Activated CD4-positive, alpha-beta T cell treated with anti-CD3 and anti-CD28 coated beads, Interleukin-2, amount 10 ng/mL, durations not matched to agents 24 days and 14 days (primary cell): ENCODE measurements around the gene STRBP. TPM values are rescaled to one million over a fixed set of nuclear protein-coding genes. Genes with fewer than 3 reads are reported as not detected.

Experiments used
- DNase-seq: peaks from one replicate; pipeline ENCODE4 v3.0.0; 2022
- H3K27ac Mint-ChIP-seq: one replicate; pipeline ENCODE4 v1.8.0; 2022; ENCODE audit warnings: mild to moderate bottlenecking, mixed read lengths
- H3K27me3 Mint-ChIP-seq: one replicate; pipeline ENCODE4 v1.8.0; 2022; ENCODE audit warnings: mixed read lengths
- H3K36me3 Mint-ChIP-seq: one replicate; pipeline ENCODE4 v1.8.0; 2022; ENCODE audit warnings: low read depth, mild to moderate bottlenecking, mixed read lengths
- H3K4me1 Mint-ChIP-seq: one replicate; pipeline ENCODE4 v1.8.0; 2021; ENCODE audit warnings: mixed read lengths
- H3K4me3 Mint-ChIP-seq: one replicate; pipeline ENCODE4 v1.8.0; 2022; ENCODE audit warnings: mild to moderate bottlenecking, moderate library complexity, mixed read lengths
- H3K9me3 Mint-ChIP-seq: one replicate; pipeline ENCODE4 v1.8.0; 2021; ENCODE audit warnings: mixed read lengths
- intact Hi-C: fragments of 100-400 bp; cut with micrococcal nuclease; formaldehyde crosslinking; loops from one replicate; pipeline ENCODE4 v1.15.1; 2023
- total RNA-seq: library from RNA; stranded (reverse); gene quantifications from 2 replicates; pipeline ENCODE4 v1.2.3, GENCODE V29; 2022

The STRBP gene
- total RNA-seq, 1 donor from 2014 or later, result 25.8 TPM

DNA sequence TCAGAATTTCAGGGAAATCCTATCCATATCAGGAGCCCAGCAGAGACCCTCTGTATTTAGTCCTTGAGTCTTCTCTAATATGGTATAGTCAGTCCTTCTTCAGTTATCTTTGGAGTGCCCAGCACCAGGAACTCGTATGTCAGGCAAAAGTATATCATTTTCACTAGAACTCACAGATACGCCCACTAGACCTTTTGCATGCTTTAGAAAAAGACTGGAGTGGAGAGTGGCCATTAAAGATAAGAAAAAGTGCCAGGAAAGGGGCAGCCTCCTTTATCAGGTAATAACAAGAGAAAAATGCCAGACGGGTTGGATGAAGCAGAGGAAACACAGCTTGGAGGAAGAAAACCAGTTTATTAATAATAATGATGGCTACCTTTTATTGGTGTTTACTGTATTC lies 171.4 kb downstream of the STRBP start:
- DNase-seq, result no peak
- no peaks in the 10 kb centered on the region for H3K9me3 Mint-ChIP-seq
- no peak overlapping the region for H3K4me3 Mint-ChIP-seq
- H3K36me3 Mint-ChIP-seq, result peaks cover 41% of the 10 kb centered on the region
- H3K27ac Mint-ChIP-seq, result peak overlapping the region; percentile 48
- H3K27me3 Mint-ChIP-seq, result no peaks in the 10 kb centered on the region
- no peaks in the 10 kb centered on the region for H3K4me1 Mint-ChIP-seq
- intact Hi-C loops, result no loop called here

DNA sequence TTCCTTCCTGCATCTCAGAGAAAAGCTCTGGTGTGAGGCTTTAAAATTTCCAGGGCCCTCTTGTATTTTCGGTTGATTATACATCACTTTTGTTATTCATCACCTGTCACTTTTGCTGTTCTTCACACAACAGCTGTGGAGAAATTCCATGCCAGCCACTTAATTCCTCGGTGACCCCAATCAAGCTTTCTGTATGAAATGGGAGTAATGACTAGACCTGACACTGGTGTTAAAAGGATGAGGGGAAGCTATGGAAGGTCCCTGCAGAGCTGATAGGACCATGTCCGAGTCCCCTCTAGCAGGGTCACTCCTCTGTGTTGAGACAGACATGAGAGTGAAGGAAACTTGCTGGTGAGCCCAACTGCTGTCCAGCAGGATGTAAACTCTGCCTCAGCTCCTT lies 175.2 kb downstream of the STRBP start:
- Mint-ChIP-seq H3K36me3 (peaks cover 43% of the 10 kb centered on the region), H3K4me1 (no peaks in the 10 kb centered on the region), H3K27ac (no peak overlapping the region), H3K4me3 (no peak overlapping the region), H3K9me3 (no peaks in the 10 kb centered on the region), H3K27me3 (no peaks in the 10 kb centered on the region)
- intact Hi-C loops, result no loop called here
- DNase-seq, result no peak

- Mint-ChIP-seq H3K36me3 (peaks cover 38% of the 10 kb centered on the region), H3K4me3 (no peak overlapping the region), H3K9me3 (no peaks in the 10 kb centered on the region), H3K27ac (no peak overlapping the region), H3K27me3 (no peaks in the 10 kb centered on the region), H3K4me1 (no peaks in the 10 kb centered on the region)
- no peak for DNase-seq
- intact Hi-C loops, result no loop called here
Measured at GRCh38 chr9:123091459-123091858, 176.9 kb downstream of the STRBP start.

GRCh38 chr9:123090956-123091355 lies 177.4 kb downstream of the STRBP start:
- DNase-seq, result no peak
- H3K27ac Mint-ChIP-seq, result no peak overlapping the region
- H3K27me3 Mint-ChIP-seq, result no peaks in the 10 kb centered on the region
- intact Hi-C loops, result no loop called here
- H3K4me3 Mint-ChIP-seq, result no peak overlapping the region
- H3K4me1 Mint-ChIP-seq, result peaks cover 1% of the 10 kb centered on the region
- H3K36me3 Mint-ChIP-seq, result peaks cover 37% of the 10 kb centered on the region
- no peaks in the 10 kb centered on the region for H3K9me3 Mint-ChIP-seq

DNA sequence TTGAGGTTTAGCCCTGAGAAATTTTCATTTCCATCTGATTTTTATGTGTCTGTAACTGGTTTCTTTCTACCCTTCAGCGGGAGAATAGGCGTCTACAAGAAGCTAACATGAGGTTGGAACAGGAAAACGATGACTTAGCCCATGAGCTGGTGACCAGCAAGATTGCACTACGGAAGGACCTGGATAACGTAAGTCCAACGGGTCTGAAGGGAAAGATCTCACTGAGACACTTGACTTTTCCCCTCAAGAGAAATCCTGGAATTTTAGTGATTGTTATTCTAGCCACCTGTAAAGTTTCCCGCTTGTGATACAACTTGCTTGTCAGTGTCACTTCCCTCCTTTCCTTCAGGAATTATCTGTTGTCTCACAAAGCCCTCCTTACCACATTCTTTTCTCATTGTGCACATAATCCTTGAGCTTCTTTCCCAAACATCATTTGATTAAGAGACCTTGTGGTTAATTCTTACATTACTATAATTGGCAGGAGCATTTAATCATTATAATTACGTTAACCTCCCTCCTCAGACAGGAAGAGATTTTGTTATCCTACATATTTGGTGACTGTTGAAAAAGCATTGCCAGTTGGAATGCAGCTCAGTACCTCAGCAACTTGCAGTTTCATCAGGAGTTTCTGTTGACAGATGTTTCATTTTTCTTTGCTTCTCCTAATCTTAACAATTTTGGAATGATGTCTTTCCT lies 178.0 kb downstream of the STRBP start:
- H3K4me3 Mint-ChIP-seq, result no peak overlapping the region
- H3K27me3 Mint-ChIP-seq, result no peaks in the 10 kb centered on the region
- H3K27ac Mint-ChIP-seq, result no peak overlapping the region
- H3K9me3 Mint-ChIP-seq, result no peaks in the 10 kb centered on the region
- H3K4me1 Mint-ChIP-seq, result peaks cover 2% of the 10 kb centered on the region
- H3K36me3 Mint-ChIP-seq, result peaks cover 38% of the 10 kb centered on the region
- DNase-seq, result no peak
- intact Hi-C loops, result no loop called here

- no peaks in the 10 kb centered on the region for H3K9me3 Mint-ChIP-seq
- no peak for DNase-seq
- no peak overlapping the region for H3K4me3 Mint-ChIP-seq
- intact Hi-C loops, result no loop called here
- peaks cover 37% of the 10 kb centered on the region for H3K36me3 Mint-ChIP-seq
- peaks cover 2% of the 10 kb centered on the region for H3K4me1 Mint-ChIP-seq
- H3K27me3 Mint-ChIP-seq, result no peaks in the 10 kb centered on the region
- H3K27ac Mint-ChIP-seq, result no peak overlapping the region
Measured at GRCh38 chr9:123089790-123090189, 178.6 kb downstream of the STRBP start.

DNA sequence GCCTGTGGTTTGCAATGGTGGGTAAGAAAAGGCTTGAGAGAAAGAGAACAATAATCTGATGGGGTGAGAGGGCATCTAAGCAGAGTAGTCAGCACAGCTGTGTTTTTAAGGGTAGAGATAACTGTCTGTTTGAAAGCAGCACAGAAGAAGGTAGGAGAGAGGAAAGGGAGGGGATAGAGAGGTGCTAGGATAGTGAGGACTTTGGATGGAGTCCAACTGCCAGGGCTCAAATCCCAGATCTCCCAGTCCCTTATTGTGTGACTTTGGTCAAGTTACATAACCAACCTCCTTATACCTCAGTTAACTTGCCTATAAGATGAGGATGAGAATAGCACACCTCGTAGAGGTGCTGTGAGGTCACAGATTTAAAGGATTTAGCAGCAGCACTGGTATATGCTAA lies 179.3 kb downstream of the STRBP start:
- no peak overlapping the region for H3K4me3 Mint-ChIP-seq
- H3K27ac Mint-ChIP-seq, result no peak overlapping the region
- no peaks in the 10 kb centered on the region for H3K27me3 Mint-ChIP-seq
- peaks cover 2% of the 10 kb centered on the region for H3K4me1 Mint-ChIP-seq
- DNase-seq, result no peak
- intact Hi-C loops, result no loop called here
- no peaks in the 10 kb centered on the region for H3K9me3 Mint-ChIP-seq
- H3K36me3 Mint-ChIP-seq, result peaks cover 39% of the 10 kb centered on the region

- Mint-ChIP-seq H3K27ac (no peak overlapping the region), H3K4me1 (peaks cover 2% of the 10 kb centered on the region), H3K27me3 (no peaks in the 10 kb centered on the region), H3K4me3 (no peak overlapping the region), H3K9me3 (no peaks in the 10 kb centered on the region), H3K36me3 (peaks cover 29% of the 10 kb centered on the region)
- intact Hi-C loops, result no loop called here
- DNase-seq, result no peak
Measured at GRCh38 chr9:123087359-123087888, 181.0 kb downstream of the STRBP start.

- no peak for DNase-seq
- Mint-ChIP-seq H3K27ac (no peak overlapping the region), H3K36me3 (peaks cover 24% of the 10 kb centered on the region), H3K4me3 (no peak overlapping the region), H3K4me1 (peaks cover 2% of the 10 kb centered on the region), H3K9me3 (no peaks in the 10 kb centered on the region), H3K27me3 (no peaks in the 10 kb centered on the region)
- intact Hi-C loops, result no loop called here
Measured at GRCh38 chr9:123085916-123086315, 182.5 kb downstream of the STRBP start.

GRCh38 chr9:123084256-123084655 lies 184.1 kb downstream of the STRBP start:
- Mint-ChIP-seq H3K27me3 (no peaks in the 10 kb centered on the region), H3K4me1 (peaks cover 2% of the 10 kb centered on the region), H3K9me3 (no peaks in the 10 kb centered on the region), H3K36me3 (peaks cover 18% of the 10 kb centered on the region), H3K27ac (no peak overlapping the region), H3K4me3 (no peak overlapping the region)
- no peak for DNase-seq
- intact Hi-C loops, result loop anchor here (5.0 kb wide), 1 partner anchor 143 kb away; no protein-coding TSS in a partner anchor

GRCh38 chr9:123083680-123084079 lies 184.7 kb downstream of the STRBP start:
- H3K4me3 Mint-ChIP-seq, result no peak overlapping the region
- intact Hi-C loops, result loop anchor here (5.0 kb wide), 1 partner anchor 144 kb away; no protein-coding TSS in a partner anchor
- H3K36me3 Mint-ChIP-seq, result peaks cover 18% of the 10 kb centered on the region
- H3K27ac Mint-ChIP-seq, result no peak overlapping the region
- H3K9me3 Mint-ChIP-seq, result no peaks in the 10 kb centered on the region
- H3K27me3 Mint-ChIP-seq, result no peaks in the 10 kb centered on the region
- no peak for DNase-seq
- H3K4me1 Mint-ChIP-seq, result peaks cover 2% of the 10 kb centered on the region

DNA sequence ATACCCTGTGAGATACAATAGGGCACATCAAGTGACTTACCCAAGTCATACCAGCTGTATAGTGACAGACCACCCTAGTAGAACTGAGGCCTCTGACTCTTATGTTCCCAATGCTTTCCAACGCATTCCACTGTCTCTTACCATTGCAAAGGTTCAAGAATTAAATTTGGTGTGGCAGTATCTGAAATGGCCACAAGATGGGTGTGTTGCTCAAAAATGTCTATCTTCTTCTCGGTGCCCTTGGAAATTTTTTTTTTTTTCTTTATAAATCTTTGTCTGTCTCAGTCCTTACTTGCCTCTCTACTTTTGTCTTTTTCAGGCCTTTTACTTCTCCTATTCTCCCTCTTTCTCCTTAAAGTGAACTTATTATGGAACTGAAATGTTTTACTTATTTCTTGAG lies 186.6 kb downstream of the STRBP start:
- Mint-ChIP-seq H3K27ac (no peak overlapping the region), H3K4me3 (no peak overlapping the region), H3K36me3 (peaks cover 21% of the 10 kb centered on the region), H3K27me3 (no peaks in the 10 kb centered on the region), H3K4me1 (peaks cover 2% of the 10 kb centered on the region), H3K9me3 (no peaks in the 10 kb centered on the region)
- intact Hi-C loops, result loop anchor here (1.0 to 5.0 kb wide), 2 partner anchors 145 to 268 kb away; no protein-coding TSS in a partner anchor
- DNase-seq, result peak; percentile 74

- no peaks in the 10 kb centered on the region for H3K4me1 Mint-ChIP-seq
- no peaks in the 10 kb centered on the region for H3K27me3 Mint-ChIP-seq
- no peak overlapping the region for H3K27ac Mint-ChIP-seq
- DNase-seq, result no peak
- H3K36me3 Mint-ChIP-seq, result peaks cover 17% of the 10 kb centered on the region
- intact Hi-C loops, result loop anchor here (5.0 kb wide), 1 partner anchor 147 kb away; no protein-coding TSS in a partner anchor
- no peak overlapping the region for H3K4me3 Mint-ChIP-seq
- no peaks in the 10 kb centered on the region for H3K9me3 Mint-ChIP-seq
Measured at GRCh38 chr9:123080444-123080843, 187.9 kb downstream of the STRBP start.

DNA sequence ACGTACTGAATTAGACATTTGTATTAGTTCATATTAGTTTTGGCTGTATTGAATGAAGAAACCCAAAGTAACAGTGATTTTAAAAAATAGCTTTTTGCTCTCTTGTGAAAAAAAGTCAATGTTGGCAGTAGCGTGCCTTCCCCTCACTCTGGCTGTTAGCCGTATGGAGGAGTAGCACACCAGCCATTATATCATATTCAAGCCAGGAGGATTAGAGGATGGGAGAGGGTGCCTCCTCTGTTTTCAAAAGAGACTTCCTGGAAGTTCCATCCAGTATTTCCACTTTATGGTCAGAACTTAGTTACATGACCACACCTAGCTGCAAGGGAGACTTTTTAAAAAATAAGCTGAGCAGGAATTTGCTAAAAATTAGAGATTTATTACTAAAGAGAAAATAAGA lies 193.8 kb downstream of the STRBP start:
- Mint-ChIP-seq H3K36me3 (peaks cover 18% of the 10 kb centered on the region), H3K27me3 (no peaks in the 10 kb centered on the region), H3K27ac (no peak overlapping the region), H3K4me3 (no peak overlapping the region), H3K4me1 (no peaks in the 10 kb centered on the region), H3K9me3 (no peaks in the 10 kb centered on the region)
- DNase-seq, result no peak
- intact Hi-C loops, result no loop called here
